ENCODE data around the gene MEX3A.

GRCh38 chr1:156048663-156049258, 33.5 kb downstream of the MEX3A start:
- no peak for TF ChIP-seq POLR2AphosphoS5 (IDR thresholded peaks at IDR 0.05; ENCODE audit: borderline replicate concordance, low read depth, low read length)
- no peak for TF ChIP-seq FOXP2 (optimal IDR thresholded peaks at IDR 0.05; ENCODE audit: control extremely low read depth, extremely low read length, insufficient read depth)
- TF ChIP-seq EZH2 (IDR thresholded peaks at IDR 0.05), result no peak

Data from SK-N-MC (cell line).